Measurements from ENCODE around the gene HOOK1.

Gene HOOK1

GRCh38 chr1:59856725-59857338, 42.1 kb downstream of the HOOK1 start:
- in situ Hi-C loops (cut with MboI; ENCODE audit: low sequenced_read_pairs, unreplicated experiment), result no loop called here
- no peak for DNase-seq (ENCODE audit: low spot score)
- TF ChIP-seq, protein P1, sequence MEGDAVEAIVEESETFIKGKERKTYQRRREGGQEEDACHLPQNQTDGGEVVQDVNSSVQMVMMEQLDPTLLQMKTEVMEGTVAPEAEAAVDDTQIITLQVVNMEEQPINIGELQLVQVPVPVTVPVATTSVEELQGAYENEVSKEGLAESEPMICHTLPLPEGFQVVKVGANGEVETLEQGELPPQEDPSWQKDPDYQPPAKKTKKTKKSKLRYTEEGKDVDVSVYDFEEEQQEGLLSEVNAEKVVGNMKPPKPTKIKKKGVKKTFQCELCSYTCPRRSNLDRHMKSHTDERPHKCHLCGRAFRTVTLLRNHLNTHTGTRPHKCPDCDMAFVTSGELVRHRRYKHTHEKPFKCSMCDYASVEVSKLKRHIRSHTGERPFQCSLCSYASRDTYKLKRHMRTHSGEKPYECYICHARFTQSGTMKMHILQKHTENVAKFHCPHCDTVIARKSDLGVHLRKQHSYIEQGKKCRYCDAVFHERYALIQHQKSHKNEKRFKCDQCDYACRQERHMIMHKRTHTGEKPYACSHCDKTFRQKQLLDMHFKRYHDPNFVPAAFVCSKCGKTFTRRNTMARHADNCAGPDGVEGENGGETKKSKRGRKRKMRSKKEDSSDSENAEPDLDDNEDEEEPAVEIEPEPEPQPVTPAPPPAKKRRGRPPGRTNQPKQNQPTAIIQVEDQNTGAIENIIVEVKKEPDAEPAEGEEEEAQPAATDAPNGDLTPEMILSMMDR (IDR thresholded peaks at IDR 0.05; ENCODE audit: borderline replicate concordance, control extremely low read depth, extremely low read depth, insufficient read depth, missing control alignments), result no peak

DNA sequence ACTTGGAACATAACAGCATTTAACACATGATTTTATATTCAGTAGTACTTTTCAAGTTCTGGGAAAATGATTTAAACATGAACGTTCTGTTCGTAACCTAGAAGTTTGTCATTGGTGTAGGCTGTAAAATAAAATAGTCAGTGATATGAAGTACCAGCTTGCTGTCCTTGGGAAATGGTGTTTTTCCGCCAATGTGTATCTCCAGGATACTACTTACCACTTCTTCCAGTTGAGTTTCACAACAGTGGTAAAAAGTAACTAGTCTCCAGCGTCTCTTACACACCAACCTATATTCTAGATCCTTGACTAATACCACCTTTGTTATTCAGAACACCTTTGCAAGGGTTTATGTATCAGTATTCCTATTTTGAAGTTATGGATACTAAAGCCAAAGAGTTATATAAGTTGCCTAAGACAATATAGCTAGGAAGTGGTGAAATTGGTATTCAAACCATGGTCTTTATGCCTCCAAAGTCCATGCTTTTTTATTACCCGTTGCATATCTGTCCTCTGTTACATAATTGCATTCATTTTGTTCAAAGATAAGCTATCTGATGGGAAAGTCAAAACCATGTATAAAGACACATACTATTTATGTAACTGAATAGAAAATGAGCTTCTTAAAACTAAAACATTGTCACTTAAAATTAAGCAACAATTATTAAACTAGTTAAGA, 43.1 kb downstream of the HOOK1 start:
- TF ChIP-seq, protein P1 (IDR thresholded peaks at IDR 0.05; ENCODE audit: borderline replicate concordance, control extremely low read depth, extremely low read depth, insufficient read depth, missing control alignments), result no peak
- in situ Hi-C loops (cut with MboI; ENCODE audit: low sequenced_read_pairs, unreplicated experiment), result no loop called here
- no peak for DNase-seq (ENCODE audit: low spot score)

DNA sequence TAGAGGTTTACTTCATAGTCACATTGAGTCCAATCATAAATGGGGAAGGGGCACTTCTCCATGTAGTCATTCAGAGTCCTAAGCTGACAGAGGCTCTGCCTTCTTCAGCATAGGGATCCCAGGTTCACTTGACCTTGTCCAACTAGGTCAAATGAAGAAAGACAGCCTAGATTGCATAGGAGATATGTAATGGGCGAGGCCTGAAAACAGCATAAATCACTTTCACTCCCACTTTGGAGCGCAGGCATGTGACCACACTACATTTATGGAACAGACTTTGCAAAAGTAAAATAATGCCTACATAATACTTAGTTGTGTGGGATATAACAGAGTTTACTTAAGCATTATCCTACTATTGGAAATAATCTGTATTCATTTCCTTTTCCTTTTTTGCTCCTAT, 51.7 kb downstream of the HOOK1 start:
- no peak for DNase-seq (ENCODE audit: low spot score)
- in situ Hi-C loops (cut with MboI; ENCODE audit: low sequenced_read_pairs, unreplicated experiment), result no loop called here
- TF ChIP-seq, protein P1 (IDR thresholded peaks at IDR 0.05; ENCODE audit: borderline replicate concordance, control extremely low read depth, extremely low read depth, insufficient read depth, missing control alignments), result no peak

- DNase-seq (ENCODE audit: low spot score), result no peak
- in situ Hi-C loops (cut with MboI; ENCODE audit: low sequenced_read_pairs, unreplicated experiment), result no loop called here
- TF ChIP-seq, protein P1 (IDR thresholded peaks at IDR 0.05; ENCODE audit: borderline replicate concordance, control extremely low read depth, extremely low read depth, insufficient read depth, missing control alignments), result no peak
Observed at GRCh38 chr1:59871746-59872145, 57.0 kb downstream of the HOOK1 start.

- TF ChIP-seq, protein P1 (IDR thresholded peaks at IDR 0.05; ENCODE audit: borderline replicate concordance, control extremely low read depth, extremely low read depth, insufficient read depth, missing control alignments), result no peak
- DNase-seq (ENCODE audit: low spot score), result no peak
- in situ Hi-C loops (cut with MboI; ENCODE audit: low sequenced_read_pairs, unreplicated experiment), result no loop called here
Observed at GRCh38 chr1:59877108-59877682, 62.4 kb downstream of the HOOK1 start.

GRCh38 chr1:59878370-59878769, 63.6 kb downstream of the HOOK1 start:
- in situ Hi-C loops (cut with MboI; ENCODE audit: low sequenced_read_pairs, unreplicated experiment), result no loop called here
- TF ChIP-seq, protein P1 (IDR thresholded peaks at IDR 0.05; ENCODE audit: borderline replicate concordance, control extremely low read depth, extremely low read depth, insufficient read depth, missing control alignments), result no peak
- DNase-seq (ENCODE audit: low spot score), result no peak

Measured in GM13976 (cell line).